ENCODE results near the gene NNT.

DNA sequence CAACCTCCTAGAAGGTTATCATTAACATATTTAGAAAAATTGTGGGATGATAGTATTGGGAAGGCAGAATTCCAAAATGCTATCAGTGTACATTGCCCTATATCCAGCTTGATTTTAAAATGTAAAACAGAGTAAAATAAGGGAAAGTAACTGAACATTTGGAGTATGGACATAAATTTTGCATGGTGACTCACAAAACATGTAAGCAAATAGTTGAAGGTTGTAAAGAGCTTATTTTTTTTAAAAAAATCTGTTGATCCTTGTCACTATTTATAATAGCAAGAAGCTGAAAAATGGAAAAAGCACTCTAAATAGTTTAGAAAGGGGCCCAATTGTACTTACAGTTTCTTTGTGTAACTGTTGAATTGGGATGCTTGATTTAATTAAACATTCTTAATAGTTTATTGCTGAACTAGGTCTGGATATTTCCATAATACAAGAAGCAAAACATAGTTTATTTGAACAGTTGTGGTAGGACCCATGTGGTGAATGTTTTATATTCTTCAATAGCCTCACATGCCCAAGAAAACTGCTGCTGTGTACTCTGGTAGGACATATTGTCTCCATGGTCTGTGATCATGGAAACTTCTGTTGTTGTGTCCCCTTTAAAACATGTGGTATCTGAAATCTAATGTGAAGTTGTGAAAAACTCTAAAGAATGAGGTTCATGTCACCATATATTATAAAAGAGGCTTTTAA is 82.4 kb downstream of the NNT start:
- TF ChIP-seq POLR2A (IDR thresholded peaks at IDR 0.05) = no peak
- TF ChIP-seq, protein P1, sequence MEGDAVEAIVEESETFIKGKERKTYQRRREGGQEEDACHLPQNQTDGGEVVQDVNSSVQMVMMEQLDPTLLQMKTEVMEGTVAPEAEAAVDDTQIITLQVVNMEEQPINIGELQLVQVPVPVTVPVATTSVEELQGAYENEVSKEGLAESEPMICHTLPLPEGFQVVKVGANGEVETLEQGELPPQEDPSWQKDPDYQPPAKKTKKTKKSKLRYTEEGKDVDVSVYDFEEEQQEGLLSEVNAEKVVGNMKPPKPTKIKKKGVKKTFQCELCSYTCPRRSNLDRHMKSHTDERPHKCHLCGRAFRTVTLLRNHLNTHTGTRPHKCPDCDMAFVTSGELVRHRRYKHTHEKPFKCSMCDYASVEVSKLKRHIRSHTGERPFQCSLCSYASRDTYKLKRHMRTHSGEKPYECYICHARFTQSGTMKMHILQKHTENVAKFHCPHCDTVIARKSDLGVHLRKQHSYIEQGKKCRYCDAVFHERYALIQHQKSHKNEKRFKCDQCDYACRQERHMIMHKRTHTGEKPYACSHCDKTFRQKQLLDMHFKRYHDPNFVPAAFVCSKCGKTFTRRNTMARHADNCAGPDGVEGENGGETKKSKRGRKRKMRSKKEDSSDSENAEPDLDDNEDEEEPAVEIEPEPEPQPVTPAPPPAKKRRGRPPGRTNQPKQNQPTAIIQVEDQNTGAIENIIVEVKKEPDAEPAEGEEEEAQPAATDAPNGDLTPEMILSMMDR (IDR thresholded peaks at IDR 0.05) = no peak
